BJ (cell line): Measurements from ENCODE around the gene PDE6A. TPM values are rescaled to one million over a fixed set of nuclear protein-coding genes. Genes with fewer than 3 reads are reported as not detected.

Experiments used
- CTCF ChIA-PET: fragments of 350-600 bp; formaldehyde crosslinking; extraction: SDS; loops from one replicate; lab custom pipeline; 2021; ENCODE audit warnings: antibody characterized with exemption, inconsistent platforms; lab: Yijun Ruan, JAX
- POLR2A ChIA-PET: fragments of 300-600 bp; sonication (Branson Sonifier 250); formaldehyde crosslinking; extraction: SDS; loops from one replicate; lab custom pipeline; 2021; ENCODE audit warnings: antibody characterized with exemption; lab: Charles Lee
- DNase-seq: peaks from one replicate; pipeline ENCODE4 v3.0.0-alpha.2; 2011; ENCODE audit warnings: low read depth
- H3K27me3 ChIP-seq: 2 replicates; pipeline ENCODE4 v1.6.0; 2011; ENCODE audit warnings: low read length; ENCODE audit not compliant: control insufficient read depth, insufficient read depth
- H3K36me3 ChIP-seq: 2 replicates; pipeline ENCODE4 v1.5.1; 2011; ENCODE audit warnings: low read length; ENCODE audit not compliant: control insufficient read depth, insufficient read depth
- H3K4me3 ChIP-seq: 2 replicates; pipeline ENCODE4 v1.5.1; 2011; ENCODE audit warnings: low read depth, mild to moderate bottlenecking, control low read depth, low read length
- CTCF ChIP-seq: IDR thresholded peaks from 2 replicates; pipeline ENCODE4 v1.5.1; 2011; ENCODE audit warnings: low read depth, mild to moderate bottlenecking, control low read depth, inconsistent platforms, low read length, moderate library complexity; ENCODE audit not compliant: insufficient read depth
- polyA plus RNA-seq: library from polyadenylated mRNA; depleted of rRNA; stranded (reverse); fragments of >200 nt; gene quantifications from 2 replicates; pipeline ENCODE4 v1.2.3, GENCODE V29; 2011

Gene PDE6A
- polyA plus RNA-seq, 1 experiment, result not detected

GRCh38 chr5:149847611-149848010 is 97.0 kb downstream of the PDE6A start:
- TF ChIP-seq CTCF, result no peak
- Histone ChIP-seq H3K27me3 (no peaks in the 10 kb centered on the region), H3K36me3 (no peaks in the 10 kb centered on the region), H3K4me3 (no peak overlapping the region)
- no peak for DNase-seq
- CTCF ChIA-PET, result interaction anchor here (0.7 to 18.1 kb wide), 4 partner anchors 8 to 143 kb away, joined by 4 to 275 read pairs (median 8); partner anchors contain the start of gene SLC26A2
- POLR2A ChIA-PET, result no interaction called here

GRCh38 chr5:149846021-149846420 is 98.6 kb downstream of the PDE6A start:
- no peak overlapping the region for H3K4me3 ChIP-seq
- no peak for DNase-seq
- ChIA-PET CTCF (interaction anchor here (0.6 to 18.1 kb wide), 7 partner anchors 6 to 550 kb away, joined by 3 to 275 read pairs (median 8); no protein-coding TSS in a partner anchor), POLR2A (no interaction called here)
- no peak for TF ChIP-seq CTCF
- H3K36me3 ChIP-seq, result no peaks in the 10 kb centered on the region
- H3K27me3 ChIP-seq, result no peaks in the 10 kb centered on the region

GRCh38 chr5:149845601-149846000 is 99.0 kb downstream of the PDE6A start:
- no peaks in the 10 kb centered on the region for H3K36me3 ChIP-seq
- no peaks in the 10 kb centered on the region for H3K27me3 ChIP-seq
- ChIA-PET CTCF (interaction anchor here (0.6 to 18.1 kb wide), 7 partner anchors 6 to 550 kb away, joined by 3 to 275 read pairs (median 8); no protein-coding TSS in a partner anchor), POLR2A (no interaction called here)
- no peak overlapping the region for H3K4me3 ChIP-seq
- DNase-seq, result no peak
- no peak for TF ChIP-seq CTCF

- Histone ChIP-seq H3K36me3 (no peaks in the 10 kb centered on the region), H3K4me3 (no peak overlapping the region), H3K27me3 (no peaks in the 10 kb centered on the region)
- ChIA-PET CTCF (interaction anchor here (6.7 to 18.2 kb wide), 4 partner anchors 10 to 150 kb away, joined by 39 to 286 read pairs (median 272); partner anchors contain the start of gene SLC26A2), POLR2A (no interaction called here)
- TF ChIP-seq CTCF, result no peak
- no peak for DNase-seq
These were observed 102.5 kb downstream of the PDE6A start for GRCh38 chr5:149841851-149842793.

GRCh38 chr5:149840226-149840825 is 104.3 kb downstream of the PDE6A start:
- Histone ChIP-seq H3K36me3 (no peaks in the 10 kb centered on the region), H3K4me3 (no peak overlapping the region), H3K27me3 (no peaks in the 10 kb centered on the region; the same call in 1 of the 2 replicates)
- no peak for TF ChIP-seq CTCF
- ChIA-PET CTCF (interaction anchor here (0.7 to 18.2 kb wide), 5 partner anchors 11 to 152 kb away, joined by 3 to 286 read pairs (median 269); partner anchors contain the start of gene SLC26A2), POLR2A (no interaction called here)
- no peak for DNase-seq
